ENCODE data around the gene GALNTL6. TPM values are rescaled to one million over a fixed set of nuclear protein-coding genes. Genes with fewer than 3 reads are reported as not detected.

Gene GALNTL6
- total RNA-seq, 1 experiment from 2014 or later = not detected

DNA sequence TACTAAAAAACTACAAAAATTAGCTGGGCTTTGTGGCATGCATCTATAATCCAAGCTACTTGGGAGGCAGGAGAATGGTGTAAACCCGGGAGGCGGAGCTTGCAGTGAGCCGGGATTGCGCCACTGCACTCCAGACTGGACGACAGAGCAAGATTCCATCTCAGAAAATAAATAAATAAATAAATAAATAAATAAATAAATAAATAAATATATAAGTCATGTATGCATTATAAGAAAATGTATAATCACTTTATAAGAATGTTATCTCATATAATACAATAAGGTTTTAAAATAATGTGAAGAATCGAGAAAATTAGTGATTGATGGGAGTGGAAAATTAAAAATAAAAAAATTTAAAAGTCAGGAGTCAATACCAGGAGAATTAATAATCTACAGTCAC lies 127.5 kb downstream of the GALNTL6 start:
- BruUV-seq (replicated peaks) = no TSS peak
- intact Hi-C loops (cut with micrococcal nuclease) = no loop called here
- H4K20me1 ChIP-seq (ENCODE audit: insufficient read depth) = no peaks in the 10 kb centered on the region
- H3K27ac ChIP-seq (ENCODE audit: low read depth, low read length) = no peak overlapping the region
- RAD21 ChIA-PET (ENCODE audit: low non-redundant PET in 1 of 2, low total read pairs in 2 of 2, uncharacterized antibody in 2 of 2, unreplicated experiment in 2 of 2) = no interaction called here
- no peak overlapping the region for H3K4me3 ChIP-seq (replicated peaks in 1 of 2; ENCODE audit: low read depth in 1 of 2, low read length in 2 of 2)
- H3K9me2 ChIP-seq (ENCODE audit: insufficient read depth) = no peaks in the 10 kb centered on the region
- no peak overlapping the region for H3K4me2 ChIP-seq (ENCODE audit: low read length)
- no peaks in the 10 kb centered on the region for H3K4me1 ChIP-seq (ENCODE audit: control insufficient read depth in 1 of 2, insufficient read depth in 2 of 2, low read length in 2 of 2)
- no peaks in the 10 kb centered on the region for H3K36me3 ChIP-seq (ENCODE audit: control insufficient read depth in 1 of 2, insufficient read depth in 2 of 2, low read length in 2 of 2)
- DNase-seq (ENCODE audit: low read depth, low spot score) (no peak), ATAC-seq (no peak)
- no peak overlapping the region for H3K9ac ChIP-seq (ENCODE audit: low read length)
- no peaks in the 10 kb centered on the region for H3K27me3 ChIP-seq (ENCODE audit: insufficient read depth, low read length)
- no peaks in the 10 kb centered on the region for H3K9me3 ChIP-seq (ENCODE audit: control insufficient read depth in 1 of 2, insufficient read depth in 1 of 2, low read depth in 1 of 2, low read length in 2 of 2)
- POLR2A ChIA-PET = no interaction called here
- H3K79me2 ChIP-seq (ENCODE audit: insufficient read depth, low read length) = no peaks in the 10 kb centered on the region
- H2AFZ ChIP-seq (ENCODE audit: low read depth, low read length, poor library complexity, severe bottlenecking) = no peak overlapping the region
- TF ChIP-seq EZH2phosphoT487 (IDR thresholded peaks at IDR 0.05; ENCODE audit: borderline replicate concordance) (no peak), CEBPB (IDR thresholded peaks at IDR 0.05; ENCODE audit: low read depth) (no peak), YY1 (IDR thresholded peaks at IDR 0.05; ENCODE audit: extremely low read depth, insufficient replicate concordance, low read depth, low read length) (no peak), SIN3A (IDR thresholded peaks at IDR 0.05; ENCODE audit: low read depth) (no peak), EGR1 (IDR thresholded peaks at IDR 0.05; ENCODE audit: low read depth) (no peak), ZFX (IDR thresholded peaks at IDR 0.05) (no peak), EZH2 (IDR thresholded peaks at IDR 0.05) (no peak), ELF1 (IDR thresholded peaks at IDR 0.05; ENCODE audit: borderline replicate concordance, low read depth) (no peak), JUND (IDR thresholded peaks at IDR 0.05) (no peak), TCF7L2 (IDR thresholded peaks at IDR 0.05; ENCODE audit: borderline replicate concordance, extremely low read depth, insufficient read depth, insufficient read length) (no peak), SRF (IDR thresholded peaks at IDR 0.05; ENCODE audit: low read depth) (no peak)
- TF ChIP-seq, protein P1, sequence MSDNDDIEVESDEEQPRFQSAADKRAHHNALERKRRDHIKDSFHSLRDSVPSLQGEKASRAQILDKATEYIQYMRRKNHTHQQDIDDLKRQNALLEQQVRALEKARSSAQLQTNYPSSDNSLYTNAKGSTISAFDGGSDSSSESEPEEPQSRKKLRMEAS (IDR thresholded peaks at IDR 0.05) = no peak
- TF ChIP-seq, protein P2, sequence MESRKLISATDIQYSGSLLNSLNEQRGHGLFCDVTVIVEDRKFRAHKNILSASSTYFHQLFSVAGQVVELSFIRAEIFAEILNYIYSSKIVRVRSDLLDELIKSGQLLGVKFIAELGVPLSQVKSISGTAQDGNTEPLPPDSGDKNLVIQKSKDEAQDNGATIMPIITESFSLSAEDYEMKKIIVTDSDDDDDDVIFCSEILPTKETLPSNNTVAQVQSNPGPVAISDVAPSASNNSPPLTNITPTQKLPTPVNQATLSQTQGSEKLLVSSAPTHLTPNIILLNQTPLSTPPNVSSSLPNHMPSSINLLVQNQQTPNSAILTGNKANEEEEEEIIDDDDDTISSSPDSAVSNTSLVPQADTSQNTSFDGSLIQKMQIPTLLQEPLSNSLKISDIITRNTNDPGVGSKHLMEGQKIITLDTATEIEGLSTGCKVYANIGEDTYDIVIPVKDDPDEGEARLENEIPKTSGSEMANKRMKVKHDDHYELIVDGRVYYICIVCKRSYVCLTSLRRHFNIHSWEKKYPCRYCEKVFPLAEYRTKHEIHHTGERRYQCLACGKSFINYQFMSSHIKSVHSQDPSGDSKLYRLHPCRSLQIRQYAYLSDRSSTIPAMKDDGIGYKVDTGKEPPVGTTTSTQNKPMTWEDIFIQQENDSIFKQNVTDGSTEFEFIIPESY (IDR thresholded peaks at IDR 0.05; ENCODE audit: extremely low read depth, insufficient replicate concordance, low read length) = no peak
- TF ChIP-seq, protein P3, sequence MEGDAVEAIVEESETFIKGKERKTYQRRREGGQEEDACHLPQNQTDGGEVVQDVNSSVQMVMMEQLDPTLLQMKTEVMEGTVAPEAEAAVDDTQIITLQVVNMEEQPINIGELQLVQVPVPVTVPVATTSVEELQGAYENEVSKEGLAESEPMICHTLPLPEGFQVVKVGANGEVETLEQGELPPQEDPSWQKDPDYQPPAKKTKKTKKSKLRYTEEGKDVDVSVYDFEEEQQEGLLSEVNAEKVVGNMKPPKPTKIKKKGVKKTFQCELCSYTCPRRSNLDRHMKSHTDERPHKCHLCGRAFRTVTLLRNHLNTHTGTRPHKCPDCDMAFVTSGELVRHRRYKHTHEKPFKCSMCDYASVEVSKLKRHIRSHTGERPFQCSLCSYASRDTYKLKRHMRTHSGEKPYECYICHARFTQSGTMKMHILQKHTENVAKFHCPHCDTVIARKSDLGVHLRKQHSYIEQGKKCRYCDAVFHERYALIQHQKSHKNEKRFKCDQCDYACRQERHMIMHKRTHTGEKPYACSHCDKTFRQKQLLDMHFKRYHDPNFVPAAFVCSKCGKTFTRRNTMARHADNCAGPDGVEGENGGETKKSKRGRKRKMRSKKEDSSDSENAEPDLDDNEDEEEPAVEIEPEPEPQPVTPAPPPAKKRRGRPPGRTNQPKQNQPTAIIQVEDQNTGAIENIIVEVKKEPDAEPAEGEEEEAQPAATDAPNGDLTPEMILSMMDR (IDR thresholded peaks at IDR 0.05 in 2 of 3, conservative IDR thresholded peaks at IDR 0.05 in 1 of 3; ENCODE audit: borderline replicate concordance in 1 of 3, insufficient read depth in 1 of 3, low read depth in 2 of 3, low read length in 2 of 3) = no peak
- CTCF ChIA-PET = no interaction called here
